ENCODE results near the gene ACTR10. TPM values are rescaled to one million over a fixed set of nuclear protein-coding genes. Genes with fewer than 3 reads are reported as not detected.

The ACTR10 gene
- total and polyA plus RNA-seq, 2 donors (not counting 1 experiment from before 2014, with no cell fraction given): 50.7 to 121 TPM

DNA sequence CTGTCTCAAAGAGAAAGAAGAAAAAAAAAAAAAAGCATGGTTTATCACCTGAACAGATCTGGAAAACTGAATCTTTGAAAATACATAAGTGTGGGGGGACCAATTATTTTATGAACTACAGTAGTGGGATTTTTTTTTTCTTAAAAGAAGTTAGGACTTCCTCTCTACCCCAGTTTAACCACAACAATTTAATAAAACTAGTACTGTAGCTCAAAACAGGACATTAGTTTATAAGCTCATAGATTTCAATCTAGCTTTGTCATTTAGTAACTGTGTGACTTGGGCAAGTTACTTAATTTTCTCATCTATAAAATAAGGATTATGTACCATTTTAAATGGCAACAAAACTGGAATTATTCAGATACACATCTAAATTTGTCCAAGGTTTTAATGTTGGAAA, 74.9 kb downstream of the ACTR10 start:
- DNase-seq (ENCODE audit: low read depth in 2 of 2): no peak
- peaks cover 4% of the 10 kb centered on the region for H3K36me3 ChIP-seq (ENCODE audit: control insufficient read depth, insufficient read depth, low read length)
- H3K9me3 ChIP-seq (ENCODE audit: control insufficient read depth, insufficient read depth, low read depth, low read length): no peaks in the 10 kb centered on the region
- peaks cover 50% of the 10 kb centered on the region for H3K79me2 ChIP-seq (ENCODE audit: control insufficient read depth, insufficient read depth, low read length)
- no peak for TF ChIP-seq EZH2 (IDR thresholded peaks at IDR 0.05; ENCODE audit: low read length, missing control alignments)
- TF ChIP-seq, protein P1, sequence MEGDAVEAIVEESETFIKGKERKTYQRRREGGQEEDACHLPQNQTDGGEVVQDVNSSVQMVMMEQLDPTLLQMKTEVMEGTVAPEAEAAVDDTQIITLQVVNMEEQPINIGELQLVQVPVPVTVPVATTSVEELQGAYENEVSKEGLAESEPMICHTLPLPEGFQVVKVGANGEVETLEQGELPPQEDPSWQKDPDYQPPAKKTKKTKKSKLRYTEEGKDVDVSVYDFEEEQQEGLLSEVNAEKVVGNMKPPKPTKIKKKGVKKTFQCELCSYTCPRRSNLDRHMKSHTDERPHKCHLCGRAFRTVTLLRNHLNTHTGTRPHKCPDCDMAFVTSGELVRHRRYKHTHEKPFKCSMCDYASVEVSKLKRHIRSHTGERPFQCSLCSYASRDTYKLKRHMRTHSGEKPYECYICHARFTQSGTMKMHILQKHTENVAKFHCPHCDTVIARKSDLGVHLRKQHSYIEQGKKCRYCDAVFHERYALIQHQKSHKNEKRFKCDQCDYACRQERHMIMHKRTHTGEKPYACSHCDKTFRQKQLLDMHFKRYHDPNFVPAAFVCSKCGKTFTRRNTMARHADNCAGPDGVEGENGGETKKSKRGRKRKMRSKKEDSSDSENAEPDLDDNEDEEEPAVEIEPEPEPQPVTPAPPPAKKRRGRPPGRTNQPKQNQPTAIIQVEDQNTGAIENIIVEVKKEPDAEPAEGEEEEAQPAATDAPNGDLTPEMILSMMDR (conservative IDR thresholded peaks at IDR 0.05 in 1 of 2, IDR thresholded peaks at IDR 0.05 in 1 of 2; ENCODE audit: low read depth in 1 of 2, low read length in 2 of 2): no peak
- H3K4me1 ChIP-seq (ENCODE audit: control insufficient read depth, extremely low read depth, insufficient read depth, low read length): no peaks in the 10 kb centered on the region
- H3K4me3 ChIP-seq (replicated peaks in 1 of 4; ENCODE audit: control extremely low read depth in 1 of 4, insufficient read depth in 1 of 4, low read depth in 3 of 4, low read length in 4 of 4): no peak overlapping the region
- H3K4me2 ChIP-seq (ENCODE audit: extremely low read depth, insufficient read depth, low read length): no peak overlapping the region
- no peak overlapping the region for H2AFZ ChIP-seq (ENCODE audit: low read length)
- H3K9ac ChIP-seq (ENCODE audit: insufficient read depth, low read length): no peak overlapping the region
- H3K27ac ChIP-seq (ENCODE audit: insufficient read depth, low read length): no peak overlapping the region
- H3K27me3 ChIP-seq (ENCODE audit: control insufficient read depth, insufficient read depth, low read length): no peaks in the 10 kb centered on the region
- H4K20me1 ChIP-seq (ENCODE audit: control insufficient read depth, extremely low read depth, insufficient read depth, low read length): no peaks in the 10 kb centered on the region

DNA sequence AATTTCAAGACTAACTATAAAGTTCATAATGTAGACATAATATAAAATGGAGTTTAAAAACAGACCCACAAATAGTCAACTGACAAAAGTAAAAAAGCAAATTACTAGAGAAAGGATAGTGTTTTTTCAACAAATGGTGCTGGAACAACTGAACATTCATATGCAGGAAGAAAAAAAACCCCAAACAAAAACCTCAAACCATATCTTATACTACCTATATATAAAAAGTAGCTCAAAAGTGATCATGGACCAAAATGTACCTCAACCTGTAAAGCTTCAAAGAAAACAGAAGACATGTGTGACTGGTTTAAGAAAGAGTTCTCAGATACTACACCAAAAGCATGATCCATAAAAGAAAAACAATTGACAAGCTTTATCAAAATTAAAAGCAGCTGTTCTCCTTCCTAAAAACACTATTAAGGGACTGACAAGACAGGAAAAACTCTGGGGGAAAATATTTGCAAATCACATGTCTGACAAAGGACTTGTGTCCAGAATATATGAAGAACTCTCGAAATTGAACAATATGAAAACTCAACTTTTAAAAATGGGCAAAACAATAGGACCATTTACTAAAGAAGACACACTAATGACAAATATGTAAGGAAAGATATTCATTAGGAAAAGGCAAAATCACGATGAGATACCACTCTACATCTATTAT, 75.7 kb downstream of the ACTR10 start:
- TF ChIP-seq, protein P1 (conservative IDR thresholded peaks at IDR 0.05 in 1 of 2, IDR thresholded peaks at IDR 0.05 in 1 of 2; ENCODE audit: low read depth in 1 of 2, low read length in 2 of 2): no peak
- TF ChIP-seq EZH2 (IDR thresholded peaks at IDR 0.05; ENCODE audit: low read length, missing control alignments): no peak
- H2AFZ ChIP-seq (ENCODE audit: low read length): no peak overlapping the region
- no peaks in the 10 kb centered on the region for H3K4me1 ChIP-seq (ENCODE audit: control insufficient read depth, extremely low read depth, insufficient read depth, low read length)
- no peak for DNase-seq (ENCODE audit: low read depth in 2 of 2)
- no peaks in the 10 kb centered on the region for H3K27me3 ChIP-seq (ENCODE audit: control insufficient read depth, insufficient read depth, low read length)
- H3K9ac ChIP-seq (ENCODE audit: insufficient read depth, low read length): no peak overlapping the region
- peaks cover 1% of the 10 kb centered on the region for H3K36me3 ChIP-seq (ENCODE audit: control insufficient read depth, insufficient read depth, low read length)
- no peak overlapping the region for H3K27ac ChIP-seq (ENCODE audit: insufficient read depth, low read length)
- no peak overlapping the region for H3K4me2 ChIP-seq (ENCODE audit: extremely low read depth, insufficient read depth, low read length)
- no peaks in the 10 kb centered on the region for H3K9me3 ChIP-seq (ENCODE audit: control insufficient read depth, insufficient read depth, low read depth, low read length)
- peaks cover 54% of the 10 kb centered on the region for H3K79me2 ChIP-seq (ENCODE audit: control insufficient read depth, insufficient read depth, low read length)
- H4K20me1 ChIP-seq (ENCODE audit: control insufficient read depth, extremely low read depth, insufficient read depth, low read length): no peaks in the 10 kb centered on the region
- H3K4me3 ChIP-seq (replicated peaks in 1 of 4; ENCODE audit: control extremely low read depth in 1 of 4, insufficient read depth in 1 of 4, low read depth in 3 of 4, low read length in 4 of 4): no peak overlapping the region

DNA sequence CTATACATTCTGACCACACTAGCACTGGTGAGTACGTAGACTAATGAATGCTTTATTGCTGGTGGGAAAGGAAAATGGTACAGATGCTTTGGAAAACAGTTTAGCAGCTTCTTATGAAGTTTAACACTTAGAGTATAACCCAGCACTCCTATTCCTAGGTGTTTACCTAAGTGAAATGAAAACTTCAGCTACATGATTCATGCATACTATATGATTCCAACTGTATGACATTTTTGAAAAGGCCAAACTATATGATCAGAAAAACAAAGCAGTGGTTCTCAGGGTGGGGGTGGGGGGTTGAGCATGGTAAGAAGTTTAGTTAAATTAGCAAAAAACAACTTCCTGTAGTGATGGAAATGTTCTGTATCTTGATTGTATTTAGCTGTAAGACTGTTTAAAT, 76.3 kb downstream of the ACTR10 start:
- Histone ChIP-seq H3K36me3 (ENCODE audit: control insufficient read depth, insufficient read depth, low read length) (peaks cover 1% of the 10 kb centered on the region), H3K27ac (ENCODE audit: insufficient read depth, low read length) (no peak overlapping the region), H3K9me3 (ENCODE audit: control insufficient read depth, insufficient read depth, low read depth, low read length) (no peaks in the 10 kb centered on the region), H3K9ac (ENCODE audit: insufficient read depth, low read length) (no peak overlapping the region), H3K4me2 (ENCODE audit: extremely low read depth, insufficient read depth, low read length) (no peak overlapping the region), H3K4me3 (replicated peaks in 1 of 4; ENCODE audit: control extremely low read depth in 1 of 4, insufficient read depth in 1 of 4, low read depth in 3 of 4, low read length in 4 of 4) (no peak overlapping the region), H4K20me1 (ENCODE audit: control insufficient read depth, extremely low read depth, insufficient read depth, low read length) (no peaks in the 10 kb centered on the region), H3K4me1 (ENCODE audit: control insufficient read depth, extremely low read depth, insufficient read depth, low read length) (no peaks in the 10 kb centered on the region), H3K79me2 (ENCODE audit: control insufficient read depth, insufficient read depth, low read length) (peaks cover 54% of the 10 kb centered on the region), H2AFZ (ENCODE audit: low read length) (no peak overlapping the region), H3K27me3 (ENCODE audit: control insufficient read depth, insufficient read depth, low read length) (no peaks in the 10 kb centered on the region)
- TF ChIP-seq, protein P1 (conservative IDR thresholded peaks at IDR 0.05 in 1 of 2, IDR thresholded peaks at IDR 0.05 in 1 of 2; ENCODE audit: low read depth in 1 of 2, low read length in 2 of 2): no peak
- no peak for TF ChIP-seq EZH2 (IDR thresholded peaks at IDR 0.05; ENCODE audit: low read length, missing control alignments)
- no peak for DNase-seq (ENCODE audit: low read depth in 2 of 2)

Data from fibroblast of lung (primary cell).